GM19452 (cell line): Measurements from ENCODE around the gene GSK3B.
"Not testable (repeated sequence)": the region's sequence is repeated elsewhere in the genome, so short reads cannot be mapped to it uniquely, and the experiment has no call there.

Source experiments
- ATAC-seq: cut with Tn5 transposase; IDR thresholded peaks from one replicate; pipeline ENCODE4 v1.9.1; 2021; ENCODE audit not compliant: unreplicated experiment

Gene GSK3B

DNA sequence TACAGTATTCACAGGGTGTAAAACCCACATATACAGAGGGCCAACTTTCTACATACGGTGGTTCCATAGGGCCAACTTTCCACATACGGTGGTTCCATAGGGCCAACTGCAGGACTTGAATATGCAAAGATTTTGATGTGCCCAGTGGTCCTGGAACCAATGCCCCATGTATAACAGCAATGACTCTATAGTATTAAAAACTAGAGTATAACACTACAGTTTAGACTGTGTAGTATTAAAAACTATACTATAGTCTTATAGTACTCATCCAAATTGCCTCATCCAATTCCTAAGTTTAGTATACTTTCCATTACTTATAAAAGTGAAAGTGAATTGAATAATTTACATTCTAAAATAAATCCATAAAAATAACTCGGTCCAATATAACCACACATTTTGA lies 75.9 kb downstream of the GSK3B start:
- no peak for ATAC-seq

DNA sequence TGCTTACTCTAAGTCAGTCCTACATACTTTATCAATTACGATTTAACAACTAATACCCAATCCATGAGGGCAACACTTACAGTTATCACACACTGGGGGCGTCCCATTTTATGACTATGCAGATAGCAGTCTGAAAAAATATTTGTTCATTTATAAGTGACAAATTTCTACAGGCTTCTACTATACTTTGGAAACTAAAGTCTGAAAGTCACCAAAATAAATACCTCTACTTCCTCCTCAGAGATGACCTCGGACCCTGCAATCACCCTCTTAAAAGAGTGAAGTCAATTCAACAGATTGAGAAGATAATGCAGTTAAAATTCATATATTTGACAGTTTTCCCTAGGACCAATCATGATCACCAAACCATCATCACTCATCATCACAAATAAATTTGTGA lies 76.6 kb downstream of the GSK3B start:
- no peak for ATAC-seq

DNA sequence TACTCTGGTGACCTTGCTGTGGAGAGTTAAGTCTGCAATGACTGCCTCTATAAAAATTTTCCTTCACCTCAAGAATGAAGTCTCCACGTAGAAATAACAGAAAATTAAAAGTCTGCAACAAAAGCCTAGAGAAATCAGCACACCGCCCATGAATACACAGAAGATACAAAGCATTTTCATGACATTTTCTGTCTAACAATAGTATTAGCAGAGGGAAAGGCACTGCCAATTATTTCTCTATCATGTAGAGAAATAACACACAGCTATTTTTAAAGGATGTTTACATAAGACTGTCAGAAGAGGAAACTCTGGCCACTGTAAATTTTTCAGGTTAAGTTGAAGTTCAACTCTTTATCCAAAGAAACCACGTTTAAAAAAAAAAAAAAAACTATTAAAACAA lies 80.8 kb downstream of the GSK3B start:
- no peak for ATAC-seq

DNA sequence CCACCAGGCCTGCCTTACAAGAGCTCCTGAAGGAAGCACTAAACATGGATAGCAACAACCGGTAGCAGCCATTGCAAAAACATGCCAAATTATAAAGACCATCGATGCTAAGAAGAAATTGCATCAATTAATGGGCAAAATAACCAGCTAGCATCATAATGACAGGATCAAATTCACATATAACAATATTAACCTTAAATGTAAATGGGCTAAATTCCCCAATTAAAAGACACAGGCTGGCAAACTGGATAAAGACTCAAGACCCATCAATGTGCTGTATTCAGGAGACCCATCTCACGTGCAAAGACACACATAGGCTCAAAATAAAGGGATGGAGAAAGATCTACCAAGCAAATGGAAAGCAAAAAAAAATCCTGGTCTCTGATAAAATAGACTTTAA lies 88.5 kb downstream of the GSK3B start:
- ATAC-seq = not testable (repeated sequence)

DNA sequence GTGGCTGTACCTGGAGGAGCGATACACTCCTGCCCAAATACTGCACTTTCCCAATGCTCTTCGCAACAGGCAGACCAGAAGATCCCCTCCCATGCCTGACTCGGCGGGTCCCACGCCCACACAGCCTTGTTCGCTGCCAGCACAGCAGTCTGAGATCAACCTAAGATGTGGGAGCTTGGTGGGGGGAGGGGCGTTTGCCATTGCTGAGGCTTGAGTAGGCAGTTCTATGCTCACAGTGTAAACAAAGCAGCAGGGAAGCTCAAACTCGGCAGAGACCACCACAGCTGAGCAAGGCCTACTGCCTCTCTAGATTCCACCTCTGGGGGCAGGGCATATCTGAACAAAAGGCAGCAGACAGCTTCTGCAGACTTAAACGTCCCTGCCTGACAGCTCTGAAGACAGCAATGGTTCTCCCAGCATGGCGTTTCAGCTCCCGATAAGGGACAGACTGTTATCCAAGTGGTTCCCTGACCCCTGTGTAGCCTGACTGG lies 90.2 kb downstream of the GSK3B start:
- not testable (repeated sequence) for ATAC-seq

DNA sequence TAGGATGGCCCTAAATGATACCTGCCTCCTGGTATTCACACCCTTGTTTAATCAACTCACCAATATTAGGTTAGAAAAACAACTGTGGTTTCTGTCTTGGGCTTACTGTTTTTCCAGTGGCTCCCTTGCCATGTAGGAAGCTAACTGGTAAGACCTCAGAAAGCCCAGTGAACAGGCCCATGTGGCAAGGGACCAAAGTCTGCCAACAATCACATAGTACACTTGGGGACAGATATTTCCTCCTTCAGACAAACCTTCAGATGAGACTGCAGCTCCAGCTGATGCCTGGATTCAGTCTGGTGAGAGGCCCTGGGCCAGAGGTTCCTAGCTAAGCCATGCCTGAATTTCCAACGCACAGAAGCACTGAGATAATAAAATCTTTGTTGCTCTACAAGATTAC lies 96.1 kb downstream of the GSK3B start:
- ATAC-seq = no peak

DNA sequence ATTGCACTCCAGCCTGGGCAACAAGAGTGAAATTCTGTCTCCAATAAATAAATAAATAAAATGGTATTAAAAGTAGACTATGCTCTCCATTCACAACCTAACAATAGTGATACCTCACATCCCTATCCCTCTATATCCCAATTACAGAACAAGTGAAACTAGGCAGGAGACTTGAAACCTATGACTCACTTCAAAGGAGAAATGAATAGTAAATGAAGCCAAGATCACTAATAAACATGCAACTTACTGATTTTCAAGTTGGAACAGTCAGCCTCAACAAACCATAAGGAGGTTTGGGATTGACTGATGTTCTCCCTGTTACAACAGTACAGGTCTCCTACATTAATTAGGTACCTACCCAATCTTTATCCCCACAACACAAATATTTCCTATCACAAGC lies 103.4 kb downstream of the GSK3B start:
- no peak for ATAC-seq

DNA sequence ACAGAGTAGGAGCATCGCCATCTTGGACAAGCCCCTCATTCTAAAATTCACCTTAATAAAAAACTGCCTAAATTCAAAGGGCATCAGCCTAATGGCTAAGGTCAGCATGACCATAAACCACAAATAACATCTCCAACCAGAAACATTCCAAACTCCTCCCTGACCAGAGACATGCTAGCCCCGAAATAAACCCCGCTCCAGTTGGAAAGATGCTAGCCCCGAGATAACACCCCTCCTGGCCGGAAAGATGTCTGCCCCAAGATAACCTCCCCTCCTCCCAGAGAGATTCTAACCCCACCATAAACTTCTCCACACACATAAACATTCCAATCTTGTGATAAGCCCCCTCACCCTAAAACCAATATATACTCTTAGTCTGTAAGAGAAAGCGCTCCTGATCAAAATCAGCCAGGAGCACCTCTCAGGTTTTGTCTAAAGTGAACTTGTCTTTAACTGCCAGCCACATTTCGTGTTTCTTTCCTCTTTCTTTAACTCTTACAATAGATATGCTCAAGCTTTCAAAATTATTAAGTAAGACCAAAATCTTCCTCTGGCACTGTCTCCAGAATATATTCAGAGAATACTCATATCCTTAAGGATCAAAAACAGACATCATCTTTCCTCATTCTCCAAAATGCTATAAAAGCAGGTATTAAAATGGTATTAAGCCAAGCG lies 104.1 kb downstream of the GSK3B start:
- ATAC-seq = no peak

DNA sequence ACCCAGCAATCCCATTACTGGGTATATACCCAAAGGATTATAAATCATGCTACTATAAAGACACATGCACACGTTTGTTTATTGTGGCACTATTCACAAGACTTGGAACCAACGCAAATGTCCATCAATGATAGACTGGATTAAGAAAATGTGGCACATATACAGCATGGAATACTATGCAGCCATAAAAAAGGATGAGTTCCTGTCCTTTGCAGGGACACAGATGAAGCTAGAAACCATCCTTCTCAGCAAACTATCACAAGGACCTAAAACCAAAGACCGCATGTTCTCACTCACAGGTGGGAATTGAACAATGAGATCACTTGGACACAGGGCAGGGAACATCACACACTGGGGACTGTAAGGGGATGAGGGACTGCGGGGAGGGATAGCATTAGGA lies 107.4 kb downstream of the GSK3B start:
- ATAC-seq = not testable (repeated sequence)

DNA sequence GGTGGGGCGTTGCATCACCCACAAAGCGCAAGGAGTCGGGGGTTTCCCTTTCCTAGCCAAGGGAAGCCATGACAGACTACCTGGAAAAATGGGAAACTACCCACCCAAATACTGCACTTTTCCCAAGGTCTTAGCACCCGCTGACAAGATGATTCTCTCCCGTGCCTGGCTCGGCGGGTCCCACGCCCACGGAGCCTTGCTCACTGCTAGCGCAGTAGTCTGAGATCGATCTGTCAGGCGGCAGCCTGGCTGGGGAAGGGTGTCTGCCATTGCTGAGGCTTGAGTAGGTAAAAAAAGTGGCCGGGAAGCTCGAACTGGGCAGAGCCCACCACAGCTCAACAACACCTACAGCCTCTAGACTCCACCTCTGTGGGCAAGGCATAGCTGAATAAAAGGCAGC lies 112.9 kb downstream of the GSK3B start:
- no peak for ATAC-seq

DNA sequence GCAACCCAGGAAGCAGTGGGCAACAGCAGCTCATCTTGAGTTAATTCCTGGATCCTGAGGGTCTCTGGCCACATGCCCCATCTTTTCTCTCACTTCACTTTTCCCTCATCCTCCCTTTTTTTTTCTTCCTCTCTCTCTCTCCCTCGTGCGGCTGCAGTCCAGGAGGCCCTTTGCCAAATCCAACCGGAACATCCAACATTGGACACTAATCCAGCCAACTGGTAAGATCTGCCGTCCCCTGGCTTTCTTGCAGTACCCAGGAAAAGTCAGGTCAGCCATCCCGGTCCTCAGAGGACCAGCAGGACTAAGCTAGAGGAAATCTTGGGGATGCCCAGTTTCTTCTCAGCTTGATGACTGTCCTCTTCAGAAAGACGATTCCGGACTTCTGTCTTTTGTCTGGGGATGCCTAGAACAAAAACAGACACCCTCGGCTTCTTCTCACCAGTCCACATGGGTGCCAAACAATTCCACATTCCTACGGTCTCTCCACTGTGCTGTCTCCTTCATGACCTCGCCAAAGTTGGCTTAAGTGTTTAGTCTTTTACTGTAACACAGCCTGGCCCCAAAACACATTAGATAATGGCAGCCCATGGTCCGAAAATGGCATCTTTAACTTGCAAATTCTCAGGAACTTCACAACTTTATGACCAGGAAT lies 115.6 kb downstream of the GSK3B start:
- ATAC-seq = no peak

DNA sequence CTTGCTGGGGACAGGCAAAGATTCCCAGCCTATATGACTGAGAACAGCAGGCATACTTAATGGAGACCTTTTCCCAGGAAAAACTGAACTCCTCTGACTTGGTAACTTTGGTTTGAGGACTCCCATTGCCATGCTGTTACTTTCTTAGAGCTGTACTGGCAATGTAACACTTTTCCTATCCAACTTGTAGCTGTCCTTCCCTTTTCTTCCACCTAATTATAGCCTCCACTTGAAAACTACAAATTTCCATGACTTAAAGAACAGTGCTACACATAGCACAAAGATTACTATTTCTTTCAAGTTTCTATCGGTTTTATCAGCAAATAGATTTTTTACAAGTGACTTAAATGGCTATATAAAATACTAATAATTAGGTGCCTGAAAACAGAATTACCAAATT lies 116.9 kb downstream of the GSK3B start:
- no peak for ATAC-seq

DNA sequence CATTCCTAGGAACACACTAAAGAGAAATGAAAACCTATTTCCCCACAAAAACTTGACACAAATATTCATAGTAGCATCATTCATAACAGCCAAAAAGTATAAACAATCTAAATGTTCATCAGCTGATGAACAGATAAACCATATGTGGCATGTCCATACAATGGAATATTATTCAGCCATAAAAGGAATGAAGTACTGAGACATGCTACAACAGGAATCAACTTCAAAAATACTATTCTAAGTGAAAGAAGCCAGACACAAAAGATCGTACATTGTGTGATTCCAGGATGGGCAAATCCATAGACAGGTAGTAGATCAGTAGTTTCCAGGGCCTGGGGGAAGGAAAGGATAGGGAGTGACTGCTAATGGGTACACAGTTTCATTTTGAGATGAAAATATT lies 118.0 kb downstream of the GSK3B start:
- no peak for ATAC-seq

DNA sequence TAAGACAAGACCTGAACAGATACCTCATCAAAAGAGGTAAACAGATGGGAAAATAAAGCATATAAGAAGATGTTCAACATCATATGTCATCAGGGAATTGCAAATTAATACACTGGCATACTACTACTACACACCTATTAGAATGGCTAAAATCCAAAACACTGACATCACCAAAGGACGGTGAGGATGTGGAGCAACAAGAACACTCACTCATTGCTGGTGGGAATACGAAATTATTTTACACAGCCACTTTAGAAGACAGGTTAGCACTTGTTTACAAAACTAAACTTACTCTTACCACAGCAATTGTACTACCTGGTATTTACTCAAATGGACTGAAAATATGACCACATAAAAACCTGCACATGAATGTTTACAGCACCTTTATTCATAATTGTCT lies 119.6 kb downstream of the GSK3B start:
- no peak for ATAC-seq

DNA sequence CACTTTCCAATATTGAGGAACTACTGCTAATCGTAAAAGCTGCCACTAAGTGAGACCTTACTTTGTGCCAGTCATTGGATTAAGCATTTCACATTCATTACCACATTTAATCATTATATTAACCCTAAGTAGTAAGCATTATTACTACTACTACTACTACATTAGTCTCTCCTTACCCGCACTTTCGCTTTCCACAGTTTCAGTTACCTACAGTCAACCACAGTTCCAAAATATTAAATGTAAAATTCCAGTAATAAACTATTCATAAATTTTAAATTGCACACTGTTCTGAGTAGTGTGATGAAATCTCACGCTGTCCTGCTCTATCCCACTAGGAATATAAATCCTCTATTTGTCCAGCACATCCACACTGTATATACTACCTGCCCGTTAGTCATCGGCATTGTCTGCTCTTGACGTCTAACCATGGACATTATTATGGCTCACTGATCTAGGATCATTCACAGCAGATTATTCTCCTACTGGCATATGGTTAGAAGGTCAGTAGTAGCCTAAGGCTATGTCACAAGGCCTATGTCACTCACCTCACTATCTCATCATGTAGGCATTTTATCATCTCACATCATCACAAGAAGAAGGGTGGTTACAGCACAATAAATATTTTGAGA lies 121.1 kb downstream of the GSK3B start:
- no peak for ATAC-seq

DNA sequence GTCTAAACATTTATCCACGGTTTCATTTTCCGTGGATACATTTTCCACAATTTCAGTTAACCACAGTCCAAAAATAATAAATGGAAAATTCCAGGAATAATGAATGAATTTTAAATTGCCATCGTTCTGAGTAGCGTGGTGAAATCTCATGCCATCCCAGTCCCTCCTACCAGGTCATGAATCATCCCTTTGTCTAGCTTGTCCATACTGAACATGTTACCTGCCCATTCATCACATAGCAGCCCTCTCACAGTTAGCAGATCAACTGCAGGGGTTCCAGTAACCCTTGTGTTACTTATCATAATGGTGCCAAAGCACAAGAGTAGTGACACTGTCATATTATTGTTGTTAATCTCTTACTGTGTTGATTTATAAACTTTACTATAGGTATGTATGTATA lies 124.5 kb downstream of the GSK3B start:
- no peak for ATAC-seq

DNA sequence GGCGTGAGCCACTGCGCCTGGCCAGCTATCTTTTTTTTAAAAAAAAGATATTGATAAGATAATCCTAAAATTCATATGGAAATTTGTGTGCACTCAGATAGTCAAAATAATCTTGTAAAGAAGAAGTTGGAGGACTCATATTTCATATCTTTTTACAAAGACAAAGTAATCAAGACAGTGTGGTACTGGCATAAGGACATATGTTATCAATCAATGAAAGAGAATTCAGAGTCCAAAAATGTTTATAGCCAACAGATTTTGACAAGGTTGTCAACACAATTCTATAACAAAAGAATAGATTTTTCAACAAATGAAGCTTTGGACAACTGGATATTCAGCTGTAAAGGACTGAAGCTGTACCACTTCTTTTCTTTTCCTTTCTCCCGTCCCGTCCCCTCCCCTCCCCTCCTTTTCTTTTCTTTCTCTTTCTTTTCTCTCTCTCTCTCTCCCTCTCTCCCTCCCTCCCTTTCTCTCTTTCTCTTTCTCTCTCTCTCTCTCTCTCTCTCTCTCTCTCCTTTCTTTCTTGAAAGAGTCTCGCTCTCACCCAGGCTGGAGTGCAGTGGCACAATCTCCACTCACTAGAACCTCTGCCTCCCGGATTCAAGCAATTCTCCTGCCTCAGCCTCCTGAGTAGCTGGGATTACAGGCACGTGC lies 126.8 kb downstream of the GSK3B start:
- no peak for ATAC-seq

DNA sequence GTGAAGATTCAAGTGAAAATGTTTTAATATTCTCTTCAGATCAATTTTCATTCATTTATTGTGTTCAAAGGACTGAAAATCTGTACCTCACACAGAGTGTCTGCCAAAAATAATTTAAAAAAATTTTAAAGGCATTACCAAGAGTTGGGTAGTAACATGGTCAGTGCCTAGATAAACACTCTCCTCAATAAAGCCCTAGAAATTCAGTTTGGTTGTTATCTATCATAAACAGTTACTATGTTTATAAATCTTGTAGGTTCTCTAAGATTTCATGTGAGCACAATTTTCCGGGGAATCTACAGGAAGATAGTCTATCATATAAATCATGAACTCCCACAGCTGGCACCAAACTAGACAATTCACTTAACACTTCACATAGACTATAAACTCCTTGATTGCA lies 128.6 kb downstream of the GSK3B start:
- no peak for ATAC-seq

DNA sequence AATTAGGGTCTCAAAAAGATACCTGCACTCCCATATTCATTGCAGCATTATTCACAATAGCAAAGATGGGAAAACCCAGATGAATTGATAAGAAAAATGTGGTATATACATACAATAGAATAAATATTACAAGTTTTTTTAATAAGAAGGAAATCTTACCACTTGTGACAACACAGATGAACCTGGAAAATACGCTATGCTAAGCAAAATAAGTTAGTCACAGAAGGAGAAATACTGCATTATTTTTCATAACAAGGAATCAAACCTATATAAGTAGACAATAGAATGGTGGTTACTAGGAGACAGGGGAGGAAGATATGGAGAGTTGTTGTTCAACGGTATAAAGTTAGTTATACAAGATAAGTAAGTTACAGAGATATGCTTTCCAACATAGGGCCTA lies 130.0 kb downstream of the GSK3B start:
- ATAC-seq = no peak

DNA sequence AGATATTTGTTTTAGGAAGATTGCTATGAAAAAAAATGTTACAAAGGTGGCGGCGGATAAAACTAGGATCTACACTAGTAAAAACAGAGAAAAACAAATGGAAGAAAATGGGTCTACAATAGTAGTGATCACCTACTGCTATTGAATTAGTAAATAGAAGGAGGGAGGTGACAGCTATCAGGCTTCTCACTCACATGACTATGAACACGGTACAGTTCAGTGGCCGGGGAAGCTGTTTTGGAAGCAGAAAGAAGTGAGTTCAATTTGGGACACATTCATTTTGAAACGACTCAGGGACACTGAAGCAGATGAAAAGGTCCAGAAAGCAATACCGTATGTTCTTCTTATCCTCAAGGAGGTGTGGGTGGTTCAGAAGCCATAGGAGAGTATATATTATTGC lies 138.3 kb downstream of the GSK3B start:
- ATAC-seq = no peak

DNA sequence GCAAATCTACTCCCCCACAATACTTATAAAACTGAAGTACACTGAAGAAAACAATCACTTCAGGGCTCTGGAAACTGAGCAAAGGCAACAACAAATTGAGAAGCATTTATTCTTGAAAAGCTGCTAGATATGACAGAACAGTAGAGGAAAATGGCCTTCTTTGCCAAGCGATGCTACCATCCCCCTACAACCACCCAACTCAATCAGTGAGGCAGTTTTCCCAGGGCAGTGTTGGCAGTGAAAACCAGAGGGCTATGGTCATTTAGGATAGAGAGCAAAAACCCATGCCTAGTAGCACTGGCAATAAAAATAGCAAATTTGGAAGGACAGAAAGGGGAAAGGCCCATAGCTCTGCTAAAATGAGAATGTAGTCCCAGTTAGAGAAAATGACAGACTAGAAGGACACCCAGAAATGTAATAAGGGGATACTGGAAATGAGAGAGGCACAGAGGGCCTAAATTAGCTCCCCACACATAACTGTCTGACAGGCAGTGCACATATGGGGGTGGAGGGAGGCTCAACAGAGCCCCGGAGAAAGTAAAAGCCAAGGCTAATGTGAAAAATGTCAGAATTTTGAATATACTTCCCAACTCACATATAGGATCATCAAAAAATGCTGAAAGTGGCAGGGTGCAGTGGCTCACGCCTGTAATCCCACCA lies 143.5 kb downstream of the GSK3B start:
- no peak for ATAC-seq
